ENCODE results near the gene HDAC9.
"Not testable (repeated sequence)": the region's sequence is repeated elsewhere in the genome, so short reads cannot be mapped to it uniquely, and the experiment has no call there.

Gene HDAC9

DNA sequence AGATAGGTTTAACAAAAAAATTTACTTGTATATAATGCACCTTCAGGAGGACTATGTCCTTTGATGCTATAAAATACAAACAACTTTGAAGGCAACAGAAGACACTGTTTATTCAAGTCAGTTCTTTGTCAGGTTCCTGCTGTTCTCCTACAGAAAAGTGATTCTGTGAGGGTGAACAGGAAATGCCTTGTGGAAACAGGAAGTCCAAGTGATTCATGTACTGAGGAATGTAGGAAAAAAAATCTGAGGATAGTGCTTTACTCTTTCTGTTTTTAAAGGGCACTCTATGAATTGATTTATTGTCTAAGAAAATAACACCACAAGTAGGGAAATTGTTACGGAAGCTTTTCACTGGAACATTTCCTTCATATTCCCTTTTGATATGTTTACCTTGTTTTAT, 171.9 kb downstream of the HDAC9 start:
- peak; percentile 75 to 97 for DNase-seq

DNA sequence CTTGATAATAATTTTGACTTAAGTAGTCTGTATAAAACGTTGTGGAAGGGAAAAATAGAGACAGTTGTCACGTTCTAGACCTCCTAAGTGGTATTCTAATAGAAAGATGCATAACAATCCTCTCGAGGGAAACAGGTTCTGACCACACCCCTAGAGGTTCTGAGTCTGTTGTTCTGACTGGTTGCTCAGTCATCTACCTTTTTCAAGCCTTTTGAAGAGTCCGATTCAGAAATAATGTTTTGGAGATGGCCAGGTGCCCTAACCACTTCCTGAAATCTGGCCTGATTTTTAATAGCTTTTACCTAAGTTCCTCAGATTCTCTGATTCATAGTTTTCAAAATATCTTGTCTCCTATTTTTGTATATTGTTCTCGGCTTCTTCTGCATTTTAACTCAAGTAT, 175.6 kb downstream of the HDAC9 start:
- no peak for DNase-seq

DNA sequence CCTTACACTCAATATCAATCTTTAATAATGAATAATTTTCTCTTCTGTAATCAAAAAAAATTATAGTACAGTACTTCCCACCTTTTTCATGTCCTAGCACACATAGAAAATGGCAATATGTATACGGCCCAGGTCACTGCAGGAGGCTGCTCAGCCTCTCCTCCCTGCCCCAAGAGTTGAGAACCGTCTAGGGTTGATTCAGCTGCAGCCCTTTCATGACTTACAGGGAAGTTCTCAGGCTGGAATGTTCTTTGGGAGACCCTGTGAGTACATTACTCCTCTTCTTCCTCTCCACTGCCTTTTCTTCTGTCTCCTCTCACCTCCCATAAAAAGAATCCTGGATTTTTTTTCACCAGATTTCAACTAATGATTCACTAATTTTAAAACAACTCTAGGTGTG, 180.0 kb downstream of the HDAC9 start:
- DNase-seq = no peak

DNA sequence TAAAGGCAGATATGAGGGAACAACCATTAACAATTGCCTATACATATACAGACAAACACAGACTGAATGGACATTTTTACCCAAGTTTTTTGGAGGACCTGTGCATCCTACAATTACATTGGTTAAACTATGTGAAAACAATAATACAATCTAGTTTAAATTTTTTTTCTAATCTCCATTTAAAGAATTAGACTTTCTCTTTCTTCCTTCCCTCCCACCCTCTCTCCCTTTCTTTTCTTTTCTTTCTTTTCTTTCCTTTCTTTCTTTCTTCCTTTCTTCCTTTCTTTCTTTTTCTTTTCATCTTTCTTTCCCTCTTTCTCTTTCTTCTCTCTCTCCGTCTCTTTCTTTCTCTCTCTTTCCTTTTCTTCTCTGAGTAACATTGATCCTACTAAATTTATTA, 183.7 kb downstream of the HDAC9 start:
- DNase-seq = no peak

DNA sequence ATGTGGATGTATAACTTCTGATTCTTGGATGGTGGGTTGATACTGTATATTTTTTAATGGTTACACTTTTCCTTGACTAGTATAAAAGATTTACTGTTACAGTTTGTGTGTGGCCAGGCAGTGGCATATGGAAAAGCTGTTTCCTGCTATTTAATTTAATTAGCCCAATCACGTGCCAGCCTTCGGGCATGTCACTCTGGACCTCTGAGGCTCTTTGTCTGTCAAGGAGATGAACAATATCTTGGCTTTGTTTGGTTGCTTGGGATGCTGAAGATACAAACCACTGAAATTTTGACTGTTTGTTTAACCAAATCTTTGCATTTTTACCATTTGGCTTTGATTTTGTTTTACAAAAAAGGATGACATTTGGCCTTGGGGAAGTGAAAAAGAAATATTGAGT, 185.0 kb downstream of the HDAC9 start:
- no peak for DNase-seq

DNA sequence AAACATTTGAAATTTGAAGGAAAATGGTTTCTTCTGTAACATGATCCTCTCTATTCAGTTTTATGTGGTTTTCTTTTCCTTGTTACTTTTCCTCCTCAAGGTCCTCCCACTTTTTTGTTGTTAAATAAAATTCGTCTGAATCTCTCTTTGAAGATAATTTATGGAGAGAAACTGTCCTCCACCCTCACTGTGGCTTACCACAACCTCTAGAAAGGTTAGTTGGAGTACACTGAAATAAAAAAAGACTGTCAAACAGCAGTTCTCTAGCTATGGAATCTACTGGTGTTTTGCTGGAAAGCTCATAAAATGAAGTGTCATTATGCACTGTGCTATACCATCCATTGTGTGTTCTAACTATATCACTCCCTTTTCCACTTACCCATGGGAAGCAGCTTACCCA, 189.4 kb downstream of the HDAC9 start:
- no peak for DNase-seq

DNA sequence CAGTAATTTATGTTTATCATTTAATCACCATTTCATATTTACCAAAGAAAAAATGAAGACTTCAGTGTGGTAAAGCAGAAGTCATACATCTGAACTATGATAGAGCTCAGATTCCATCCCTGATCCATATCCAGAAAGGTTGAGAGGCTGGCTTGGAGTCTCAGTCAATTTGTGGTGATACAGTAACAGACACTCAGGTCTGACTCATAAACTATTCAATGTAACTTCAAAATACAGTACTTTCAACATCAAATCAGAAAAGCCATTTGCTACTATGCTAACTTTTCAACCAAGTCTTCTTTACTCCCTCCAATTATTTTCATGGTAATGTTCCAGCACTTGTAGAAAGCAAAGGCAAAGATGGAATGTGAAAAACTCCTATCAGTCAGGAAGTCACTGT, 190.4 kb downstream of the HDAC9 start:
- no peak for DNase-seq

DNA sequence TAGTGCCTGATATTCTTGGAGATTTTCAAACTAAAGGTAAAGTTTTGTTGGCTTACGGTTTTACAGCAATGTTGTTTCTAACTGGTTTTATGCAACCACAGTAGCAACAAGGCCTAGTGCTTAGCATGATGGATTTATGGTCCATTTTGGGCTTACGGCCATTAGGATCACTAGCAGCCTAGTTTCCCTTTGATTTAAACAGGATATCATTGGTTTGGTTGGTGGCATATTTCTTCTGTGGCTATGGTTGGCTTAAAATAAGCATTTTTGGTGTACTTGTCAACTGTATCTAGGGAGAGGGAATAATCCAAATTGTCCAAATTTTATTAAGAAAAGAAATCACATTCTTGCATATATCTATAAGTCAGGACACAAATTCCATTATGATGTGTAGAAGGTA, 194.0 kb downstream of the HDAC9 start:
- DNase-seq = no peak

DNA sequence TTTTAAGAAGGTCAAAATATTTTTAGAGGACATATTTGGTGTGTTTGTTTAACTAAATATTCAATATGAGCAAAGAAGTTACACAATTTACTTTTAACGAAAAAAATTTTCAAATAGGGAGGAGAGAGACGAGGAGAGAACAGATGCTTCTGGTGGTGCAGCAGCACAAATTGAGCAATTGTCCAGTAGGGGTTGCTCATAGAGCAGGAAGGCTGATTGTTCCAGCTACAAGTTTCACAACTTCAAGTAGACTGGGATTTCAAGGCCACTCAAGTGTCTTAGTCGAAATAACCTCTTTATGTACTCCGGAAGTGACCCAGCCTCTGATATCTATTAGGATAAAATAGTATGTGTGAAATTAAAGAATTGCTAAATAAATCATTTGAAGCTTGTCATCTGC, 197.9 kb downstream of the HDAC9 start:
- DNase-seq = peak in 1 of 2 experiments; percentile 45

DNA sequence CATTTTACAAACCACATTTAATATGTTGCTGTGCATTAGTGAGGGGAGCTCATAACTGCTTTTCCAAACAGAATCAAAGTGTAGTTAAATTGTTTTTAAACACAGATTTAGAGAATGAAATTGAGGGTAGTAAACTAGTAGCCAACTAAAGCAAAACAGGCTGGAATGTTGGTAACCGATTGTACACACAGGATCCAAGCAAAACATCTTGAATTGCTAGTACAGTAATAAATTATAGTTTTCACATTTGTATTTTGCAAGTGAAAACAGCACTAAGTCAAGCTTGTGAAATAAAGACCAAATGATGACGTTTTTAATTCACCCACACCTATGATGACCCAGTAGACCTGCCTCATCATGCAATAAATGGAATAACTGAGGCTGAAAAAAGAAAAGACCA, 198.3 kb downstream of the HDAC9 start:
- no peak for DNase-seq

DNA sequence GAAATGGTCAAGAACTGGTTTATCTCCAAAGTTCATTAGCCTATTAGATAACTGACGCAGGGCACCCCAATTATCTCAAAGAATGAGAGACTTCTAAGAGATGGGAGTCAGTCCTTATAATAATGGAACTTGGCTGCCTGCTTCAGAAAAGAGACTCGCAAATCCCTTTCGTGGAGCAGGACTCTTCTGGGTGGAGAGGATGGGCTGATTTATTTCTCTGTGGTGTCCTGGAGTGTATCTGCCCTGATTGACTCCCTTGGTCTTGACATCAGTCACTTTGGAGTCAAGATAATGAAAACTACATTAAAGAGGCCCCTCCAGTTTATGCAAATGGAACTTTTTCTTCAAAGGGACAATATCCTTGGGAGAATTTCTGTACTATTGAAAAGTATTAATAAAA, 198.9 kb downstream of the HDAC9 start:
- no peak for DNase-seq

DNA sequence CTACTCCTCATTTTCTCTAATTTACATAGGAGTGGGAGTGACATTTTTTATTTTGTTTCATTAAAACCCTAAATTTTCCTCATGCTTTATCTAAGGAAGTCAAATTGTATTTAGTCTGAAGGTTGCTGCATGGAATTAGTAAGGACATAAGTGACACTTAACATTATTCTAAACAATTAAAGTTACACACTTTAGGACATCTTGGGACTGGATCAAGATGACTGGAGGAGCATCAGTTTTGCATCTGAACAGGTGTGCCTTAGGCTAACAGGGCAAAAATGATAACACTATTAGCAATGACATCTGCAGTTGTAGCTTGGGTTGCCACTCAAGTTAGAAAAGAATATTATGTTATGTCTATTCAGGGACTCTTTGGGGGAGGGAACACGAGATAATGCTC, 199.4 kb downstream of the HDAC9 start:
- DNase-seq = no peak

DNA sequence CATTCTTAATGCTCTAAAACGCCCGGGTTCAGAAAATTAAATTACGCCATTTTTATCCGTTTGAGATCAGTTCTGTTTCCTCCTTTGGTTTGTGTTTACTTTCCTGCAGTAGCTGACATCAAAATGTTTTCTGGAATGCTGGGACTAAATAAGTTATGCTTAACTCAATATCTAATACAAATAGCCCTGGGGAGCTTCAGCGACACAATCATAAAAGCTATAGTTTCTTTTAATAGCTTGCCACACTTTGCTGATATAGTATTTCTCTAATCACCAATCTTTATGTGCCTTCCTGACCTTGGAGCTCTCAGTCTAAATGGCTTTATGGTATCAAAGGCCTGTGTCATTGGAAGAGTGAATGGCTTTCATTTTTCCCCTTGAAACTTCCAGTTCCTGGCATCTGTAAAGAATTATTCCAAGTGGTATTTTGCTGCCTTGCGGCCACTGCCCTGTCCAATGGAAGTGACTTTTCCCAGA, 202.7 kb downstream of the HDAC9 start:
- DNase-seq = no peak

DNA sequence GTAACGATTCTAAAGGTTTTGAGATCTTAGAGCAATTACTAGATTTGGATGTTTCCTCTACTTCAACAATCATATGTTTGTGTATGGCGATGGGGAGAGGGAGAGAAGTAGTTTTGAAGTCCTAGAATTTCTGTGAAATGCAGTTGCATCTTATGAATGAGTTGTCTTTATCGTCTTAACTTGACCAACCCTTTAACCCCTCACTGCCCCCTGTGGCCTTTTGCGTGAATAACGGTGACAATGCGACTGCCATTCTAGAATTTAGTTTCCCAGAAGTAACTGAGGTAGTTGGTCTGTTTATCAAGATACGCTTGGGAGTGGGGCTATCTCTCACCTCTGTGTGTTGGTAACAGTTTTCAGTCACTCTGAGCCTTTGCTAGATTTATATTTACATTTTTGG, 204.6 kb downstream of the HDAC9 start:
- DNase-seq = no peak

DNA sequence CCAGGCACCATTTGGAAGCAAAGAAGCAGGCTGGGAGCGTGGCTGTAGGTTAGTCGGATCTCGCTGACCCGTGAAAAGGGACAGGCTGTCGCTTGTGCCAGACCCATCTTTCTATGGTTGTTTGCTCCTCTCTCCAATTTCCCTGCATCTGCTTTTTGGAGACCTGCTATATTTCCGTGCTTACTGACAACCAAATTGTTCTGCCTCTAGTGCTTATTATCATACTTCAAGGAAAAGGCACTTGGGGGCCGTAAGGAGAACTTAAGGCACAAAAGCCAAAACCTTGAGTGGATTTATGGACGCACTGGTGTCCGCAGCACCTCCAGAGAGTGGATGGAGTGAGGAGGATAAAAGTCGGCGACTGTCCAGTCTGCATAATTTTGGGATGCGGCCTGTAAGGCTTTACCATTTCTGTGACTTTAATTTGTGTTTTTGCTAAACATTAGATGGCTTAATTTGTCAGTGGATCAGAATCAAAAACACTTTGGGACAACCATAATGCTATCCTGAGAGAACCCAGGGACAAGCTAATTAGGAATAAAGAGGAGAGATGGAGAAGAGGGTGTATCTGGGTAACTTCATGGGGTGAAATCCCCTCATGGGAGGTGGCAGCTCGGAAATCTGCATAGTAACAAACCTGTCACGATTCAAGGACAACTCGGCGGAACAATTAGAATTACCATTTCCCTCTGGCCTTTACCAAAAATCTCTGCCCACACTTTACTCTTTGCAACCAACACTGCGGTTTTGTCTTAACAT, 206.7 kb downstream of the HDAC9 start:
- no peak for DNase-seq

DNA sequence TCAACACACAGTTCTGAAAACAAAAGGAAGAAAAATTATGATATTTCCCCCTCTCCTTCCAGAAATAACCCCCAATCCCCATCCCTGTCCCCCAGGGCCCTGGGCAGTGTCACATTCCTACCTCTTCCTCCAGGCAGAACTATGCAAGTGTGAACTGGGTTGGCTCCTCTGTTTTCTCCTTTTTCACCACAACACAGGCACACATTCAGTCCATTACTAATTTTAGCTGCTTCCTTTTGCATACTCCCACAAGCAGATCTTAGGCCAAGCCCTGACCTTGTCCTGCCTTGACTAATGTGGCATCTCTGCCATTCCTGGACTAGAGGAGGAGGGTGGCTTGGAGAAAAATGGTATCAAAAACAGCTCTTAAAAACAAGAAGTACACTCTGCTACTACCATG, 208.1 kb downstream of the HDAC9 start:
- no peak for DNase-seq

DNA sequence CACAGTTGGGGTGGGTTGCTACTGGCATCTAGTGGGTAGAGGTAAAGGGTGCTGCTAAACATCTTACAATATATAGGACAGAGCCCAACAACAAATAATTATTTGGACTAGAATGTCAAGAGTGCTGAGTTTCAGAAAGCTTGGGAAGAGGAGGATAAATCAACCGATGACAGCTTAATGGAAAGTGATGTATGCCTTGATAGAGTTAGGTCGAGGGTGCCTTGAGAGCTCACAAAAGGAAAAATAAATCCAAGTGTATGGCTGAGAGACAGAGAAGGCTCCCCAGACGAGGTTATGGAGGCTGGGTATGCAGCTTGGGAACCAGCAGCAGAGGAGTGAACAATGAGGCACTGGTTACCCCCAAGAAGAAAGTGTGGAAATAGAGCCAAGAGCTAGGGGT, 211.1 kb downstream of the HDAC9 start:
- DNase-seq = no peak

DNA sequence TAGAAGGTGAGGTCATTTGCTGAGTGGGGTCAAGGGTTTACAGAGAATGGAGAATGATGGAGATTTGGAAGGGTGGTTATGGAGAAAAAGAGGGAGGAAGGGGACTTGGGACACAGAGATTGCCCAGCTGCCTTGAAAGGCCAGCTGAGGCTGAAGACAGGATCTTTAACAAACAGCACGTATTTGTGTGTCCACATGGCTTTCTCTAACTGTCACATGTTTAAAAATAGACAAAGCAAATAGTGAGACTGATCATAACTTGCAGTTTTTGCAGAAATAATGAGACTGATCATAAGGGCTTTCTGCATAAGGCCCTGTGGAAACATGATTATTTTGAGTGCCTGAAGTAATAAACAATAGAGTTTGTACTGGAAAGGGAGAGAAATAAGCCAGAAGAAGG, 212.7 kb downstream of the HDAC9 start:
- no peak for DNase-seq

DNA sequence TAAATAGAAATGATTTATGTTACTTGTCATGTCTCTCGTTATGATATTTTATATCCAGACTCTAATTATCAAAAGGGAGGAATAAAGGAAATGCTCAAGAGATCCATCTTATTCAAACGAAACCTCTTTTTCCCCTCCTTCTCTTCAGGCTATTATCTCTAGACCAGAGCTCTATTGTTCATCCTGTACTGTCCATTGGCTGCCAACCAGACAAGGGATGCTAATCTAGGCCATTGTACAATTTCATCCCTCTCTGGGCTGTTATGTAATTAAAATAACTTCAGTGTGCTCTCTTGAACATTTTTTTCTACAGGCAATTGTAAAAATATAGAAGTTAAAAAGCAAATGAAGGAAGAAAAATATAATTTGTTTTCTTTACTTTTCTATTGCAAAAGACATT, 220.4 kb downstream of the HDAC9 start:
- no peak for DNase-seq

DNA sequence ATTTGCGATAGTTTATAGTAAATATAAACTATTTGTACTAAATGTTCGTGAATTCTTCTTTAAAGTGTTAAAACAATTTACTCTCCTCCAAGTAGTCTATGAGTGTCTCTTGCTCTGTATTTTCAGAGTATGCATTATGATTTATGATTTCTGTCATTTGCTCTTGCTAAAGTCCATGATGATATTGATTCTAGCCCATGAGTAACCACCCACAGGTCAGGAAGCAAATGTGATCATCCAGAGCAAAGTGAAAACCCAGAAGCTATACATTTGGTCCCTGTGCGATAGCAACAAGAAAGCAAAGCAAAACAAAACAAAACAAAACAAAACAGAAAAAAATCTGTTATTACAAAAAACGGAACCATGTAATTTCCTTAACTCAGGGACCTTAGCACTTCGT, 225.9 kb downstream of the HDAC9 start:
- DNase-seq = no peak

DNA sequence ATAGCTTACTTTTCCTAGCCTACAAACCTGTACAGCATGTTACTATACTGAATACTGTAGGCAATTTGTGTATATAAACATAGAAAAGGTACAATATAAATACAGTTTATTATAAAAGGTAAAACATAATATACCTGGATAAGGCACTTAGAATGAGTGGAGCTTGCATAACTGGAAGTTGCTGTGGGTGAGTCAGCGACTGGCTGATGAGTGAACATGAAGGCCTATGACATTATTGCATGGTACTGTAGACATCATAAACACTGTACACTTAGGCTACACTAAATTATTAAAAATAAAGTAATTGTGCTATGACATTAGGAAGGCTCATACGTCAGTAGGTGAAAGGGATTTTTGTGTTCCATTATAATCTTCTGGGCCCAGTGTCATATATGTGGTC, 228.8 kb downstream of the HDAC9 start:
- DNase-seq = no peak

DNA sequence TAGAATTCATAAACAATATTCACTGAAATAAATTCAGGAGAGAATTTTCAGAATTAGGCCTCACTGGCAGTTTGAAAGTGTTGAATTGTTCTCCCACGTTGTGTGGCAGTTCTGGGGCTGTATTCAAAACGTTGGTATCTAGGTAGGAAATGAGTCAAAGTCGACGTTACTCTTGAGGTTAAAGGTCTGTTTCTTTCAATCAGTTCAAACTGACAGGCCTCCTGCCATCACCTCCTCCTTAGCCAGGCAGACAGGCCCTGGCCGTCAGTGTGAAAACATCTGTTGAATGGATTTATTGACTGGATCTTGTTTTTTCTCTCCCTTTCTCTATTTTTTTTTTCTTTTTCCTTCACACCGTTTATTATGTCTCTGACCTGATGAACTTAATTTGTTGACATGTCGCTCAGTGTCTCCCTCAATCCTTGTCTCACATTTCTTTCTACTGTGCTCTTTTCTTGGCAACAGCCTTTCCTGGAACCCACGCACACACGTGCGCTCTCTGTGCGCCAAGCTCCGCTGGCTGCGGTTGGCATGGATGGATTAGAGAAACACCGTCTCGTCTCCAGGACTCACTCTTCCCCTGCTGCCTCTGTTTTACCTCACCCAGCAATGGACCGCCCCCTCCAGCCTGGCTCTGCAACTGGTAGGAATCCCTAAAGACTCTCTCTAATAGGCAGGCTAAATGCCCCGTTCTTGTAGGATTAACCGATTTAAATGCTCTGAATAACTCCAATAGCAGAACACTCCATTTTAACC, 231.7 kb downstream of the HDAC9 start:
- no peak for DNase-seq

DNA sequence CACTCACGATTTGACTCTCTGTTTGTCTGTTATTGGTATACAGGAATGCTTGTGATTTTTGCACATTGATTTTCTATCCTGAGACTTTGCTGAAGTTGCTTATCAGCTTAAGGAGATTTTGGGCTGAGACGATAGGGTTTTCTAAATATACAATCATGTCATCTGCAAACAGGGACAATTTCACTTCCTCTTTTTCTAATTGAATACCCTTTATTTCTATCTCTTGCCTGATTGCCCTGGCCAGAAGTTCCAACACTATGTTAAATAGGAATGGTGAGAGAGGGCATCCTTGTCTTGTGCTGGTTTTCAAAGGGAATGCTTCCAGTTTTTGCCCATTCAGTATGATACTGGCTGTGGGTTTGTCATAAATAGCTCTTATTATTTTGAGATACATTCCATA, 240.5 kb downstream of the HDAC9 start:
- DNase-seq = not testable (repeated sequence)

DNA sequence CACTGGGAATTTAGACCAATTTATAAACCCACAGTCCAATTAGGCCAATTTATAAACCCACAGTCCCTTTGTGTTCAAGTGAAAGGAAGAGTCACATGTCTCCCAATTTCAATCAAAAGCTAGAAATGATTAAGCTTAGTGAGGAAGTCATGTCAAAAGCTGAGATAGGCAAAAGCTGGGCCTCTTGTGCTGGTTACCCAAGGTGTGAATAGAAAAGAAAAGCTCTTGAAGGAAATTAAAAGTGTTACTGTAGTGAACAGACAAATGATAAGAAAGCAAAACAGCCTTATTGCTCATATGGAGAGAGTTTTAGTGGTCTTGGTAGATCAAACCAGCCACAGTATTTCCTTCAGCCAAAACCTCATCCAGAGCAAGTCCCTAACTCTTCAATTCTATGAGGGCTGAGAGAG, 245.0 kb downstream of the HDAC9 start:
- no peak for DNase-seq
